ENCODE results near the gene LIPC. TPM values are rescaled to one million over a fixed set of nuclear protein-coding genes. Genes with fewer than 3 reads are reported as not detected.

The LIPC gene
- total and polyA plus RNA-seq, 9 of the 15 experiments (the other 6 are each of a cell fraction or from before 2014, with no cell fraction given) = 0.07 to 0.41 (median 0.11) TPM; not detected in 2

DNA sequence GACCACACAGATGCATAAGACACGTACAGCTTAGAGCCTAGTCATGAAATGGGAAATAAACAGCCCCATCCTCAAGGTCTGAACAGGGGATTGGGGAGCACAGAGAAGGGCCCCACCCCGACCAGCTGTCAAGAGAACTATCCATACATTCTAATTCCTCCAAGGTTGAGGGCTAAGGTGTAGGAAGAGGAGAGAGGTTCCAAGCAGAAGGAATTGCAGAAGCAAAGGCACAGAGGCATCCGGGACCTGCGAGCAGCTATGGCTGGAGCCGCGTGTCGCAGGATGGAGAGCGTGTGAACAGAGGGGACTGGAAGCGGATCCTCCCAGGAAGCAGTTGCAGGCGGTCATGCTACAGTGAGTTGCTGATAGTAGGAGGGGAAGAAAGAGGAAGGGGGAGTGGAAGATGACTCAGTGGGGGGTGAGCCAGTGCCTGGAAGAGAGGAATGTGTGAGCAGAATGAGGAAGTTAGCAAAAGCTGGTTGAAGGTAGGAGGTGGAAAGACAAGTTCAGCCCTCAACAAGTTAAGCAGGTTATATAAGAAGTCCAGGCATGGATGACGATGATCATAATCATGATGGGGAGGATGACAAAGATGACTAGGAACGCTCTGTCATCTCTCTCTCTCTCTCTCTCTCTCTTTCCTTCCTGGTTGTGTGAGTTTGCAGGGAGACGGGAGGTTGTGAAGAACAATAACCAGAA, 89.7 kb downstream of the LIPC start (continued):
- TF ChIP-seq NONO (IDR thresholded peaks at IDR 0.05; ENCODE audit: low read depth in 2 of 2, low read length in 1 of 2) (no peak), ZNF140 (CRISPR knock-in tag; IDR thresholded peaks at IDR 0.05) (no peak), MAFF (IDR thresholded peaks at IDR 0.05; ENCODE audit: low read length) (peak; percentile 46; the same call in 1 of the 2 replicates), TEAD4 (IDR thresholded peaks at IDR 0.05; ENCODE audit: low read length) (peak; percentile 81), TEAD4 (CRISPR knock-in tag; IDR thresholded peaks at IDR 0.05; ENCODE audit: borderline replicate concordance) (no peak; the same call in 1 of the 2 replicates), ETS2 (tag; IDR thresholded peaks at IDR 0.05; ENCODE audit: borderline replicate concordance, poor library complexity, severe bottlenecking) (no peak), GATAD2A (IDR thresholded peaks at IDR 0.05) (peak; percentile 99), GATA2 (CRISPR knock-in tag; IDR thresholded peaks at IDR 0.05) (0 out of 2 replicates have a peak, but pooled peaks have one; percentile 5), ZNF436 (CRISPR knock-in tag; IDR thresholded peaks at IDR 0.05) (no peak), U2AF1 (optimal IDR thresholded peaks at IDR 0.05; ENCODE audit: low read depth, low read length) (no peak), KDM4B (IDR thresholded peaks at IDR 0.05; ENCODE audit: borderline replicate concordance in 2 of 2, low read depth in 1 of 2) (0 out of 4 replicates have a peak, but pooled peaks of 1 of the 2 experiments have one; percentile 46), ZNF79 (CRISPR knock-in tag; IDR thresholded peaks at IDR 0.05; ENCODE audit: low read depth) (no peak), ZNF766 (CRISPR knock-in tag; conservative IDR thresholded peaks at IDR 0.05) (peak; percentile 71), CSDE1 (IDR thresholded peaks at IDR 0.05) (no peak), NFYB (IDR thresholded peaks at IDR 0.05; ENCODE audit: extremely low read depth, insufficient read length) (no peak), ZNF3 (CRISPR knock-in tag; IDR thresholded peaks at IDR 0.05) (no peak), NFRKB (IDR thresholded peaks at IDR 0.05; ENCODE audit: low read depth) (peak; percentile 96), BDP1 (IDR thresholded peaks at IDR 0.05; ENCODE audit: insufficient read depth, insufficient read length) (no peak), CEBPB (tag; IDR thresholded peaks at IDR 0.05) (no peak), DIDO1 (tag; IDR thresholded peaks at IDR 0.05; ENCODE audit: low read depth) (no peak), SRSF7 (optimal IDR thresholded peaks at IDR 0.05; ENCODE audit: low read depth, low read length) (no peak), MEF2A (IDR thresholded peaks at IDR 0.05; ENCODE audit: control insufficient read depth, low read depth, low read length) (no peak), EWSR1 (IDR thresholded peaks at IDR 0.05; ENCODE audit: borderline replicate concordance, low read depth, partially characterized antibody) (no peak), RUNX1 (IDR thresholded peaks at IDR 0.05; ENCODE audit: low read depth) (no peak)
- TF ChIP-seq, protein P1, sequence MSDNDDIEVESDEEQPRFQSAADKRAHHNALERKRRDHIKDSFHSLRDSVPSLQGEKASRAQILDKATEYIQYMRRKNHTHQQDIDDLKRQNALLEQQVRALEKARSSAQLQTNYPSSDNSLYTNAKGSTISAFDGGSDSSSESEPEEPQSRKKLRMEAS (CRISPR knock-in tag; IDR thresholded peaks at IDR 0.05) = peak; percentile 96
- TF ChIP-seq, protein P2, sequence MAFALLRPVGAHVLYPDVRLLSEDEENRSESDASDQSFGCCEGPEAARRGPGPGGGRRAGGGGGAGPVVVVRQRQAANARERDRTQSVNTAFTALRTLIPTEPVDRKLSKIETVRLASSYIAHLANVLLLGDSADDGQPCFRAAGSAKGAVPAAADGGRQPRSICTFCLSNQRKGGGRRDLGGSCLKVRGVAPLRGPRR (CRISPR knock-in tag; IDR thresholded peaks at IDR 0.05) = no peak
- TF ChIP-seq, protein P3, sequence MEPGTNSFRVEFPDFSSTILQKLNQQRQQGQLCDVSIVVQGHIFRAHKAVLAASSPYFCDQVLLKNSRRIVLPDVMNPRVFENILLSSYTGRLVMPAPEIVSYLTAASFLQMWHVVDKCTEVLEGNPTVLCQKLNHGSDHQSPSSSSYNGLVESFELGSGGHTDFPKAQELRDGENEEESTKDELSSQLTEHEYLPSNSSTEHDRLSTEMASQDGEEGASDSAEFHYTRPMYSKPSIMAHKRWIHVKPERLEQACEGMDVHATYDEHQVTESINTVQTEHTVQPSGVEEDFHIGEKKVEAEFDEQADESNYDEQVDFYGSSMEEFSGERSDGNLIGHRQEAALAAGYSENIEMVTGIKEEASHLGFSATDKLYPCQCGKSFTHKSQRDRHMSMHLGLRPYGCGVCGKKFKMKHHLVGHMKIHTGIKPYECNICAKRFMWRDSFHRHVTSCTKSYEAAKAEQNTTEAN (CRISPR knock-in tag; IDR thresholded peaks at IDR 0.05) = no peak
